GM20431 (cell line): ENCODE measurements around the gene RELN.
"Not testable (repeated sequence)": the region's sequence is repeated elsewhere in the genome, so short reads cannot be mapped to it uniquely, and the experiment has no call there.

Experiments used
- in situ Hi-C: fragments of 300-500 bp; cut with MseI, MboI; formaldehyde crosslinking; loops from one replicate; pipeline ENCODE4 v1.15.0; 2020; ENCODE audit warnings: low sequenced_read_pairs; ENCODE audit not compliant: unreplicated experiment

Gene RELN

DNA sequence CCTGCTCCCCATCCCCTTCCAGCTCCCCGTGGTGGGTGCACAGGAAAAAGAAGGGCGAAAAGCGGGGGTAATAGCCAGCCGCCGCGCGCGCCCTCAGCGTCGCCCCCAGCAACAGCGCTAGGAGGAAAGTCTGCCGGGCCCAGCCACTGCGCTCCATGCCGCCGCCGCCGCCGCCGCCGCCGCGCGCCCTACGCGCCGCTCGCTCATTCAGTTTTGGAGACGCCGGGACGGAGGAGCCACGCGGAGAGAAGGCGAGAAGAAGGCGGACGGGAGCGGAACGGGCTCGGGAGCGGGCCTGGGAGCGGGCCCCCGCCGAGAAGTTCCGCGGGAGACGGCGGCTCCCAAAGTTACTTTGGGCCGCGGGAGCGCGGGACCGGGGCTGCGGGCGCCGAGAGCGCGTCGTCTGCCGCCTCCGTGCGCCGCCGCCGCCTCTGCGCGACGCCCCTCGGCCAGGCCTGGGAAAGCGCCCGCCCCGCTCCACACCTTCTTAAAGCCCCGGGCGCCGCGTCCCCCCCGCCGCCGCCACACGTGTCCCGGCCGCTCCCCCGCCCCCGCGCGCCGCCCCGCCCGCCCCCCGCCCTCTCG, at the start of gene RELN:
TSS of gene RELN (minus strand) at position 459 of the 585 bp plus-strand sequence. CDS start at position 157, 302 bp downstream.
- in situ Hi-C loops, result no loop called here

DNA sequence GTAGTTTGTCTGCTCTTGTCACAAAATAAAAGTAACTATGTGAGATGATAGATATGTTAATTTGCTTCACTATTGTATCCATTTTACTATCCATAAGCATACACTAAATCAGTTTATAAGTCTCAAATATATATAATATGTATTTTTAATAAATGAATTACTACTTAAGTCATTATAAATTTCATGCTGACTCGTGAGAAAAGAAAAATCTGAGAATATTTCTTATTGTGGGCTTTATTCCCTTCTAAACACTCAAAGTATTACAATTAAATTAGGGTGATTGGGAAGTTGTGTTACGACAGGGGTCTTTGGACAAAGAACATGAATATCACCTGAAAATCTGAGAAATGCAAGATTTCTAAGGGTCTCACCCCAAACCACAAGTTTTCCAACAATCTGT, 48.7 kb upstream of the RELN start:
- in situ Hi-C loops, result no loop called here

DNA sequence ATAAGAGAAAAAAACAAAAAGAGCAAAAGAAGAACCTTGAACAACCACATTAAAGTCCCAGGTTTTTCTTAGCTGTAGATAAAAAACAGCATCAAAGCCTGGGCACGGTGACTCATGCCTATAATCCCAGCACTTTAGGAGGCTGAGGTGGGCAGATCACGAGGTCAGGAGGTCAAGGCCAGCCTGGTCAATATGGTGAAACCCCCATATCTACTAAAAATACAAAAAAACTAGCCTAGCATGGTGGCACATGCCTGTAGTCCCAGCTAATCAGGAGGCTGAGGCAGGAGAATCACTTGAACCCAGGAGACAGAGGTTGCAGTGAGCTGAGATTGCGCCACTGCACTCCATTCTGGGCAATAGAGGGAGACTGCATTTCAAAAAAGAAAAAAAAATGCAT, 47.4 kb upstream of the RELN start:
- in situ Hi-C loops, result not testable (repeated sequence)

DNA sequence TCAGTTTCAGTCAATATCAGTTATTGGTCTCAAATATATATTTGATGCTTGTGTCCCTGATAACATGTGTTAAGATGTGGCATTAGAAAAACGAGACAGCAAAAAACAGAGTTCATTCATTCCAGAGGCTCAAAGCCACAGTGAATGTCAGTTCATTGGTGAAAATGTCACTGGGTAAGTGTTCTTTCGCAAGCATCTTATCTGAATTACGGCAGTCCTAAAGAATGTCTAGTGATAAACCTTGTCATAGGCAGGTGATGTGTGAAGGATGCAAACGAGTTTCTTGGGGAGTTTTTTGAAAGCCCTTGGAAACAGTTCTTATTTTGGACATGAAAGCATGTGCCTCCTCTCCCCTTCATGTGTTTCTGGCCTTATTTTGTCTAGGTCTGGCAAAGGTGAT, 45.9 kb upstream of the RELN start:
- in situ Hi-C loops, result no loop called here

DNA sequence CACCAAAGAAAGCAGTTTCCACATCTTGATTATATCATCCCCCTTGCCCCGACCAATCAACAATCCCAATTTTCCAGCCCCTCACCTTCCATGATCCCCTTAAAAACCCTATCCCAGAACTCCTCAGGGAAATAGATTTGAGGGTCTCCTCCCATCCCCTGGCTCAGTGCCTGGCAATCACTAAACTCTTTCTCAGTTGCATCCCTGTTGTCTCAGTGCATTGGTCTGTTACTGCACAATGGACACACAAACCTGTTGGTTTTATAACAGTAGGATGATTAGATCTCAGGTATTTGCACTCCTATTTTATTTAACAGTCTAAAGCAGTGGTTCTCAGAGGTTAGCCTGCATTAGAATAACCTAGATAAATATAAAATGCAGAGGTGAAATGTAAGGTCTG, 45.2 kb upstream of the RELN start:
- in situ Hi-C loops, result no loop called here

DNA sequence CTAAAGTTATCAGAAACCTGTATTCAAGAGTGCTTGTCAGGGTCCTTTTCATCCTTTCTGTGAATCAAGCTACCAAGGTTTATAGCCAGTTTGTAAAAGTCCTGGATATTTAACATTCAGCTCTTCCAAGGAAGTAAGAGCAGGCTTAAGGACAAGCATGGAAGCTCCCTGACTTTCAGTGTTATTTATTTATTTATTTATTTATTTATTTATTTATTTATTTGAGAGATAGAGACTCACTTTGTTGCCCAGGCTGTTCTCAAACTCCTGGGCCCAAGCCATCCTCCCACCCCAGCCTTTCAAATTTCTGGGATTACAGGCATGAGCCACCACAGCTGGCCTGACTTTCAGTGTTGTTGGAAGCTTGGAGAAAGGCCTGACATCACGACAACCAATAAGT, 44.4 kb upstream of the RELN start:
- in situ Hi-C loops, result no loop called here

DNA sequence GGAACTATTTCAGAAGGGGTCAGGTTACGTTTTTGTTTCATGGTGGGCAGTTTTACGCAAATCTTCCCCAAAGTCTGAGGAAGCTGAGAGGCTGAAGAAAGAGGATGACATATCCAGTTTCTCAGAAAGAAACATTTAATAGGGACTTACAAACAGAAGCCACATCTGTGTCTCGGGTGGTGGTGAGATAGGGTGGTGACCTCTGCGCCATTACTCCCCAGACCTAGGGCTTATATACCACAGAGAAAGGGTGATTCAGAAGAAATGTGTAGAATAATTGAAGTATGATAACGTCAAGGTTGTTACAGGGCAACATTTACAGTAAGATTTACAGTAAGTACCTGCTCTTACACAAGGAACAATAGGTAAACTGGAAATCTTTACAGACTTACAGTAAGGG, 43.0 kb upstream of the RELN start:
- in situ Hi-C loops, result no loop called here

DNA sequence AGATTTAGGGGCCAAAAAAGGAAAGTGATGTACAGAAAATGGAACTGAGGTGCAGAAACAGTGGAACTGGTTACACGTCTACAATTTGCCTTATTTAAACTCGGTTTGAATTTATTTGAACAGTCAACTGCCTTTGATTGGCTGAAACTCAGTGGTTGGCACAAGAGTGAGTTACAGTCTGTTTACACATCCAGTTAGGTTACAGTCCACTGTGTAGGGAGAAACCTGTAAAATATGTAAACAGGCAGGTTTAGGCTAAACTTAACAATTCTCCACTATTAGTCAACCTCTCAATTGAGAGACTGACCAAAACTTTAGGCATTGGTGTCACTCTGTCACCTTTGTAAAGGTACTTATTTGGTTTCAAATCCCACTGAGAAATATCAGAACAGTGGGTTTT, 40.3 kb upstream of the RELN start:
- in situ Hi-C loops, result no loop called here

DNA sequence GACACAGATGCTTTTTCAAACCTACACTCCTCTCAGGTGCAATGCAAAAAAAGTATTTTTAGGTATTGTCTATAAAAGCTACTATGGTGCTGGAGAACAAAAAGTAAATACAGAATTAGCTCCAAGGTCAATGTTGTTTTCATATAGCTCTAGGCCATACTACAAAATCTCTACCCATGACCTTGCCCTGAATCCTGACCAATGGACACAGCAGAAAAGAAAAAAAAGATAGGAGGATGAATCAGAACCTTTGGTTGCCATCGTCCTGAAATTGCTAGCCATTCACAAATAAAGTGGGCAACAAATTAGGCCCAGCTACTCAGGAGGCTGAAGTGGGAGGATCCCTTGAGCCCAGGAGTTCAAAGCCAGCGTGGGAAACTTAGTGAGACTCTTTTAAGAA, 35.2 kb upstream of the RELN start:
- in situ Hi-C loops, result no loop called here

DNA sequence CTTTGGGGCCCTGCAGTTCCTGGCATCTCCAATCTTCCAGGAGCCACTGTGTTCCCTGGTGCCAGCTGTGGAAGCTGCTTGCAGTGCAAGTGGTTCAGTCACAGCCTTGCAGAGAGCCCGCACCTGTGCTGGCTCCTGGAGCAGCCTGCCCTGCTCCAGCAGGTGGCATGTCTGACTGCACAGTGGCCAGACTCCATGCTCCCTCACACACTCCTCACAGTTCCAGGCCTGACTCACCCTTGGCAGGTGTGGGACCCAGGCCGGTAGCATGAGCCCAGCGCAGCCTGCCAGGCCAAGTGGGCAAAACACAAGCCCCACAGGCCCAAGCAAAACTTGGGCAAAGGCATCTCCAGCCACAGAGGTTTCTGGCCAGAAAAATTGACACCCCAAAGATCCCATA, 33.6 kb upstream of the RELN start:
- in situ Hi-C loops, result no loop called here

DNA sequence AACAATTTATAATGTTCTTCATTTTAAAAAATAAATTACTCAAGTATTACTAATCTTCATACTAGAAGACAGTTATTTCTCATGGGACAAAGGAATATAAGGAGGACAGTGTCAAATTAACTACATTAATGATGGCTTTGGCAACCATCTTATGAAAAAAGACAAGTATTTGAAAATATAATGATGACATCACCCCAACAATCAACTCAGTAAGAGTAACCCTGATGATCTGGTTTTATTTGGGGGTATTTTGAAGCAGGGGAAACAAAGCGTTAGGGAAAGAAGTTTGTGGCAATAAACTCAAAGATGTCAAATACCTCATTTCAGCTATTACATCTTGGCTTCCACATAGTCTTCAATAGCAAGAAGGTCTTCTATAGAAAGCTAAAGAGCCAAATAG, 29.0 kb upstream of the RELN start:
- in situ Hi-C loops, result no loop called here

DNA sequence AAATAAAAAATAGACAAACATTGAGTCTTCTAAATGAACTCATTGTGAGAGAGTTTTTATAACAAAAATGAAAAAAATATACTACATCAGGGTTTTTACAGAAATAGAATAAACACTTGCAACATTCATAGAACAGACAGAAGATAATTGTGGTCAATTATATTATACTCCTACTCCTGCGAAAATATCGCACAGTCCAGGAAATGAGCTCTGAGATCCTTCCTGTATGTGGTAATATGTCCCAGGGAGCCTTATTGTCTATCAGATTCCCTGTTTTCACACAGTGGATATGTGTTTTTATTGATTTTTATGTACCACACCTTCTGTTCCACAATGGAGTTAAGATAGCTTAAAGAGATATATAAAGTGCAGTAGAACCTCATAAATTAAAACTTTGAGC, 27.5 kb upstream of the RELN start:
- in situ Hi-C loops, result no loop called here

DNA sequence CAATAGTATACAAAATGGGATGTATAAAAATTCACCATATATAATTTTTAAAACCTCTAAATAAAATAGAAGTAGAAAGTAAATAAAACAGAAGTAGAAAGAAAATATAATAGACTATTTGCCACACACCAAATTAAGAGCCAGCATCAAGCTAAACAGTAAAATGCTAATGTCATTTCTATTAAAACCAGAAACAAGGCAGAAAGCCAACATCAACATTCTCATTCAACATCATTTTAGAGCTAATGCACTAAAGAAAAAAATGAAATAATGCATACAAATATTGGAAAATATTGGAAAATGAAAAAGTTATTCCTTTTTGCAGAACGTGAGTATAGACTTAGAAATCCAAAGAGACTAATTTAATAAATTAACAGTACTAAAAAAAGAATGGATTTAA, 23.4 kb upstream of the RELN start:
- in situ Hi-C loops, result no loop called here

DNA sequence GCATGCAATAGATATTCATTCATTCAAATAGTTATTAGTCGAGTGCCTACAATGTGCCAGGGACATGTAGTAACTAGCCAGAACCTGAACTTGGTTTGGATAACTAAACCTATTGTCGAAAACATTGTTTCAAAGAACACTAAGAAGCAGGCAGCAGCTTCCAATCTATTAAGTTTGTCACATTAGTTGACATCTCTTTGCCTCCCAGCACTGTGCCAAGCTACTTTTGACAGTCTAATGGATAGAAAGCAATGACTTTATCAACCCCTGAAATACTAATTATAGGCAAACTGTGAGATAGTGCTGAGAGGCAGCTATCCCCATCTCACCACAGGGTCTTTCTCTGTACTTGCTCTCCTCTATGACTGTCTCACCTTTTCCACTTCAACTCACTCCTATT, 22.4 kb upstream of the RELN start:
- in situ Hi-C loops, result no loop called here

DNA sequence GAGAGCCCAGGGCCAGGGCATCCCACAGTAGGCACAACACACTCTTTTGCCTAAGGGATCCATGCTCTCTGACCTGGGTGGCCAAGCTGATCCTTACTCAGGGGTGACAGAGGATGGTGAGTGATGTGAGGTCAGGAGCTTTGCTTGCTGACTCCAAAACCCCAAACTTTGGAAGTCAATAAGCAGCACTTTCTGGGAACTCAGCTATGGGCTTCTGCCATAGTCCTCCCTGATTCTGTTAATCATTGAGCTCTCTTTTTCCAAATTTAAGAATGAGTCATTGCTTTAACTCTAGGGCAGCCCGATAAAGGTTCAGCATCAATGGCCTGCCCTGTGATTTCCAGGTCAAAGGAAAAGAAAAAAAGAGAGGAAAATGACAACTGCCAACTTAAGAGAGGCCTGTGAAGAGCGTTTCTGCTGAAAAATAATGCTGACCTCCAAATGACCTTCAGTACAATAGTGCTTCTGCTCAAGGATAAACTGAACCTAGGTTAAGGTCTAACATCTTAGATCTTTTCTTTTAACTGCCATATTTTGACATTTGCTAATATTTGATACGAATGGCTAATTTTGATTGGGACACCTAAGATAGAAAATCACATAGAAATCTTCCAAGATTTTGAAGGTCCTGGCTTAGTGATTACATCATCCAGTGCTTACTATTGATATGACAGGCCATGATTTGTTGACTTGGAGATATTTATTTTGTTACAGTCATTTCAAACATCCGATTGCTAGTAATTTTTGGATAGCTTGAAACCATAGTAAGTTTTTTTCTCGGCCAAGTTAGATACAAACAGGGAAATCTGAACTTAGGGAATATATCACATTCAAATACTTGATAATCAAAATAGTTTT, 20.8 kb upstream of the RELN start:
- in situ Hi-C loops, result no loop called here

DNA sequence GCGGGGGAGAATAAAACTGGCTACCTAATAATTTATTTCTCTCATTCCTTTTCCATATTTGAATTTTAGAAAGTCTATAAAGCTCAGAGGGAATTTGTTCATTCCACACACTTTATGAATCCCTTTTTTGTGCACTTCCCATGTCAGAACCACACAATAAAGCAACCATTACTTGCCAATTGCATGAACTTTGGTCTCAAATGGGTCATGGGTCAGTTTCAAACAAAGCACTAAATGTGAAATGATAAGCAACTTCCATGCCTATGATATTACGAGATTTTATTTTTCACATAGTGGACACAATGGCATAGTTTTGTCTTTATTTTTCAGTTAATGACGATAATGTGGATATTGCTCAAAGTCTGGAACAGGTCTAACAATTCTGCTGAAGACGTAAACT, 18.6 kb upstream of the RELN start:
- in situ Hi-C loops, result no loop called here

DNA sequence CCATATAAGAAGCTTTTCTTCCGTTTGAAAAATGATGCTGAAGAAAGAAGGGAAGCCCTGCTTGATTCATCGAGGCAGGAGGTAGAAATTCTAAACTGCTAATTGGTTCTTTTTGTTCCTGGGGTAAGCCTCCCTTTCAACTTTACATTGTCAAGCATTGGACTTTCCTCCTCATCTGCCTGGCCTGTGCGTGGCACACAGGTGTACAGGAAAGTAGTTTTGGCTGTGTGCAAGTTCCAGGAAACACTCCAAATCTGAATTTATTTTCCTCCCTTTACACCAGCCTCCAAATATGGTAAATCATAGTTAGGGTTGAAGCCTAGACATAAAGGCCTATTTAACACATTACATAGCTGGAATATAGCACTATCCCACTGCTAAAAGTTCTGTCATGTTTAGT, 18.2 kb upstream of the RELN start:
- in situ Hi-C loops, result no loop called here

DNA sequence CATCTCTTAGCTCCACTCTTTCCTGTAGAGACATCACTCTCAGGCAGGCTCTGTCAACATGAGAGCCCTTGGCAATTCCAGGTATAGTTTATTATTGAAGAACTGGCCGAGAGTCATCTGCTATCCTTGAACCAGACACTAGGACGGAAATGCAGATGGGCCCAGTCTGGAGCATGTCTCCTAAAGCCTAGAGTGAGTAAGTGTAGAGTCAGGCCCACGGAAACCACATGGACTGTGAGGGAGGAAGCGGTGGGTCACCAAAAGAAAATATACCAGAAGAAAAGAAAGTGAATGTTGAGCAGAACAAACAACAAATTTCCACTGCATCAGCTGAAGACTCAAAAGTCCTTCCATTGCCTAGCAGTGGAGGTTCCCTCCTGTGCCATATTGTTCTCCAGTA, 15.7 kb upstream of the RELN start:
- in situ Hi-C loops, result no loop called here

DNA sequence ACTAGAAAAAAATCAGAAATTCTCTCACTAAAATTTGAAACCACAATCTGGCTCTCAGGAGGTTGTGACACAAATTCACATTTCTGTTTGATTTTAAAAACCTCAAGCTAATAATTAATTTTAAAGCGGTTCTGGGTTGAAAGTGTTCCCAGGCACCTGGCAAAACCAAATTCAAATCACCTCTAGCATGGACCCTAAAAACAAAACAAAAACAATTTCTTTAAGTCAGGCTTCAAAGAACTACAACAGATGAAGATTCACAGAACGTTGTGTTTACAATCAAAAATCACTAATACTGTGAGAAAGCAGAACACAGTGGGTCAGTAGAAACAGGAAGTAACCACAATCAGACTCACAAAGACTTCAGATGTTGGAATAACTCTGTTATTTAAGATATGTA, 7.2 kb upstream of the RELN start:
- in situ Hi-C loops, result no loop called here

DNA sequence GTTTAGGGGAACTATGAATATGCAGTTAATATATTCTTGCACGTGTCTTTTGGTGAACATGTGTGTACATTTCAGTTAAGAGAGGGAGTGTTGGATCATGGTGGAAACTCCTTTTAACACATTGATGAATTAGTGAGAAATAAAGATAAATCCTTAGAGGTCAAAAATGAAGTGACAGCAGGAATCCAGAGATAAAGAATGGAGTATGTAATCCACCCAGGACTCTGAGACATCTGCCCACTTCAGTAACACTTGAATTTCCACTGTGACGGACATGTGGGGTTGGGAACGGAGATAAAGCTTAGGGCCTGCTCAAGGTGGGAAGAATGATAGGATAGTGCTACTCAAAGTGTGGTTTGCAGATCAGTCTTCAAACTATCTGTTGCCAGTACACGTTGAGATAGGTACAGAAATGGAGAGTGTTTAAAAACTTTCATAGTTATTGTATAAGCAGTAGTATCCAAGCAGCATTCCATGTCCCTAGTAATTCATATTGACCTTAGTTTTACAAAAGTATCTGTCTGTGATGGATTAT, 6.6 kb upstream of the RELN start:
- in situ Hi-C loops, result no loop called here

DNA sequence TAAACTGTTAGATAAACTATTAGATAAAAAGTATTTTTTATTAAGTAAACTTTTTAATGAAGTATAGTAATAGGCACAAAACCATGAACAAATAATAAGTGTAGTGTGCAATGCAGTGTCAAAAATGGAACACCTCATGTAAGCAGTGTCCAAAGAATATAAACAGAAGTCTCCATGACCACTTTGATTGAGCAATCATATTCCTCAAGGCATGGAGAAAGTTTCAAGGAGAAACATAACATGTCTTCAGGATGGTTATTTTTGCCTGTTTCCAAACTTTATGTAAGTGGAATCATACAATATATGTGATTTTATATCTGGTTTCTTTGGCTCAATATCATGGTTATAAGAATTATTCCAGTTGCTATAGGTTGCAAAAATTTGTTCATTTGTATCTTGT, 6.1 kb upstream of the RELN start:
- in situ Hi-C loops, result no loop called here

DNA sequence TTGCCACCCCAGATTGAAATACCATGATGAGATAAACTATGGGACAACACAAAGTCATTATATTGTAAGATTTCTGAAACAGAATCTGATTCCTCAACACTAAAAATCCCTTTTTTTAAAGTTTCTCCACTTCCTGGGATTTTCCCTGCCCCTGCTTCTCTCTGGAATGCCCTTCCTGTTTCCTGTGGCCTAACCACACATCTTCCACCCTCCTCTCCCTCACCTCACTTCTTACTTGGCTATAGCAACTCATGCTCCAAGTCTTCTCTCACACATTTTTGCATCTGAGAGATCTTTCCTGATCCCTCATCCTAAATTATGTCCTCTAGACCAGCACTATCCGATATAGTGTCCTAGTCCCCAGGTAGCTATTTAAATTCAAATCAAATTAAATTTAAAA, 4.1 kb upstream of the RELN start:
- in situ Hi-C loops, result no loop called here
